Activated CD4-positive, alpha-beta T cell treated with anti-CD3 and anti-CD28 coated beads for 4 hours (primary cell): ENCODE results near the gene JMJD1C.
"Not testable (repeated sequence)": the region's sequence is repeated elsewhere in the genome, so short reads cannot be mapped to it uniquely, and the experiment has no call there.

Source experiments
- DNase-seq, 2 donors: peaks; one replicate each; pipeline ENCODE4 v3.0.0-alpha.2; 2020

The JMJD1C gene

DNA sequence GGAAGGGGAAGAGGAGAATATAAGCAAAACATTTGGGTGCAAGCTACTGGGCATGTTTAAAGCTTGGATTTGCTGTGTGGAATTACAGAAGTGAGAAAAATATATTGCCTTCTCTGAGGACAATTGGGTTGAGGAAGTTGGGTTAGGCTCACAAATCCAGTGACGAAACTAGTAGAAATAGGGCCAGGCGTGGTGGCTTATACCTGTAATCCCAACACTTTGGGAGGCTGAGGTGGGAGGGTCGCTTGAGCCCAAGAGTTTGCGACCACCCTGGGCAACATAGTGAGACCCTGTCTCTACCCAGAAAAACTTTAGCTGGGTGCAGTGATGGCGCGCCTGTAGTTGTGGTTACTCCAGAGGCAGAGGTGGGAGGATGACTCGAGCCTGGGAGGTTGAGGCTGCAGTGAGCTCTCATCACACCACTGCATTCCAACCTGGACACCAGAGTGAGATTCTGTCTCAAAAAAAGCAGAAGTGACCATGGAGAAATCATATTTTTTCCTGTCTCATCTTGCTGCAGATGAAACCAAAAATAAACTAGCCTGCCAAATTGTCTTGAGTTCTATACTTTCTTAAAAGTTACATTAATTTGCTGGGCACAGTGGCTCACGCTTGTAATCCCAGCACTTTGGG is 310.3 kb downstream of the JMJD1C start:
- DNase-seq, result no peak

DNA sequence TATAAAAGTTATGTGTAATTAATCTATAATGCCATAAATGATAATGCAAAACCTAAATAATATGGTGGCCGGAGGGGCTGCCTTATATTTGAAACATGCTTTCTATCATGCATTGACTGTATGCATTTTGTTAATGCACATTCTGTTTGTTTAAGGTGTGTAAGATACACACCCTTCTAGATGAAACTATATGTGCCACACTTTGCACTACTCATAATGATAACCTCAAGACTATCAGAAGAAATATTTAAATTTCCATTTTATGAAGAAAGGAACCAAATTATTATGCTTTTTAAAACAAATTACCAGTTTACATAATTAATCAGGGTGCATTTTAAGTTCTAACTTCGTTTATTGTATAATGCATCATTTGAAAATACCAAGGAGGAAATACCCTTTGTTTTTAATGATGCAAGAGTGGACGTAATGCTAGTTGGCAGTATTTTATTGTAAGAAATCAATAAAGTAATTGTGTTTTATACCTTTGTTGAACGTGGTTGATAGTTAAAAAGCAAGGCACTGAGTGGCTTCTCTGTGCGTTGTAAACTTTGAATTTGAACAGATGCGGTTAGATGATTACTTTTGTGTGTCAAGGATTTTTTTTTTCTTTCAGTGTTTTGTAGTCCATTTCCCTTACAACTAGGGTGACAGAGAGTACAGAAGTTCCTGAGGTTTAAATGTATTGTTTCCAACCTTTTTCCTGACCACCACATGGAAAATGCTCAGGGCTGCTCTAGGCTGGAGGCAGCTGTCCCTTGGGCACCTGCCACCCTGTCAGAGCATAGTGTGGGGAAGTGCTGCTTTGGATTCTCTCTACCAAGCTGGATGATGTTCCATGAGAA is 311.0 kb downstream of the JMJD1C start:
- DNase-seq, result no peak

DNA sequence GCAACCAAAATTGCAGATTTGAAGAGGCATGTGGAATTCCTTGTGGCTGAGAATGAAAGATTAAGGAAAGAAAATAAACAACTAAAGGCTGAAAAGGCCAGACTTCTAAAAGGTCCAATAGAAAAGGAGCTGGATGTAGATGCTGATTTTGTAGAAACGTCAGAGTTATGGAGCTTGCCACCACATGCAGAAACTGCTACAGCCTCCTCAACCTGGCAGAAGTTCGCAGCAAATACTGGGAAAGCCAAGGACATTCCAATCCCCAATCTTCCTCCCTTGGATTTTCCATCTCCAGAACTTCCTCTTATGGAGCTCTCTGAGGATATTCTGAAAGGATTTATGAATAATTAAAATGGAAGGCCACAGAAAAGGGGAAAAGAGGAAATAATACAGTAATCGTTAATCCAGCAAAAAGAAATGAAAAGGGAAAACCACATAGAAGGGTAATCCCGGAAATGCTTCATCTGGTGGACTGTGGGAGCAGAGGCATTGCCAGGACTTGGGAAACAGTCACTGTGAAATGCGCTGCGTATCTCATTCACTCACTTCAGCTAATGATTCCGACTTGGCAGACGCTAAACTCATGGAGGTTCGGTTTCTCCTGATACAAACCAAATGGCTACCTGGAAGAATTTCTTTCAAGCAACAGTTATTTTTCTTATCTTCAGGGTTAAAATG is 311.8 kb downstream of the JMJD1C start:
- DNase-seq, result not testable (repeated sequence)

DNA sequence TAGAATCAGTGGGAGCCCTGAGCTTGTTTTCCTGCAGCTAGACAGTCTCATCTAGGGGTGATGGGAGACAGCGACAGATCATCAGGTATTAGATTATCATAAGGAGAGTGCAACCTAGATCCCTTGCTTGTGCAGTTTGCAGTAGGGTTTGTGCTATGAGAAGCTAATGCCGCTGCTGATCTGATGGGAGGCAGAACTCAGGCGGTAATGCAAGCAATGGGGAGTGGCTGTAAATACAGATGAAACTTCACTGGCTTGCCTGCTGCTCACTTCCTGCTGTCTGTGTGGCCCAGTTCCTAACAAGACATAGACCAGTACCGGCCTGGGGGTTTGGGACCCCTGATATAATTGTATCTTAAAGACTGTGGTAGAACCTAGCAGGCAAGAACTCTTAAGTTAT is 315.0 kb downstream of the JMJD1C start:
- DNase-seq, result no peak

DNA sequence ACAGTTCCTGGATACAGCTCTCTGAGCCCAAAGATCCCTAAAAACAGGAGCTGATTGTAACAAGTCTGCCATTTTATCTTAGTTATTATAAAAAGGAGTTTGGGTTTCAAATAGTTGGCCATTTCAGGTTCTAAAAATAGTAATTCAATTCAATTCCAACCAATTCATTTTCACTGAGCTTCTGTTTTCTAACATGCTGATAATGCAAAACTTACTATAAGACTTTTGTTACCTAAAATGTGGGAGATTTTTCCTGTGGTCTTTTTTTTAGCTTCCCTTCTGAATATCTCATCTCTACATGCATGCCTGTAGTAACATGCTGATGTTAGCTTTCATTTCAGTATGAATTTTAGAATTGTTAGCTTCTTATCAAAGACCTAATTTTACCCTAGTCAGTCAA is 319.3 kb downstream of the JMJD1C start:
- DNase-seq, result no peak

DNA sequence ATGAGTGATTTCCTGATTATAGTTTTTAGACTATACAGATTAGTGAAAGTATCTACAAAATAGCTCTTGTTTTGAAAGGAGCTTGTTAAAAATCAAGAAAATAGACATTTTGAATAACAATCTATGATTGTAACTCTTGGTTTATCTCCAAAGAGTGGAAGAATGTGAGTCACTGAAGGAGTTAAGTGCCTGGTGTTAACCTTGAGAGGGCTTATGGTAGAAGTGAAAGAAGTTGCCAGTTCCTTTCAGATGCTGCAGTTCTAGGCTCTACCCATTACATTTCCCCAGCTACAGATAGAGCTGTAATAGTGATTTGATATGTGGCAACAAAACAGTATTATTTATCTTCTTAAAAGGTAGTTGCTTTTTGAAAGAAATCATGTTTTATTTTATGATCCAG is 320.0 kb downstream of the JMJD1C start:
- no peak for DNase-seq

DNA sequence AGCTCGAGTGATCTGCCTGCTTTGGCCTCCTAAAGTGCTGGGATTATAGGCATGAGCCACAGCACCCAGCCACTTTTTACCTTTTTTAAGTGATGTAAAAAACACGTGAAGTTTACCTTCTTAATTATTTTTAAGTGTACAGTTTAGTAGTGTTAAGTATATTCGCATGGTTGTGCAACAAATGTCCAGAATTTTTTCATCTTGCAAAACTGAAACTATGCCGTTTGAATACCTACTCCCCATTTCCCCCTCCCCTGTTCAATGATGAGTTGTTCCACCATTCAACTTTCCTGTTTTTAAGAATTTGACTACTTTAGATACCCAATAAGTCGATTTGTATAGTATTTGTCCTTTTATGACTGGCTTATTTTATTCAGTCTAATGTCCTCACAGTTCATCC is 321.8 kb downstream of the JMJD1C start:
- DNase-seq, result no peak

DNA sequence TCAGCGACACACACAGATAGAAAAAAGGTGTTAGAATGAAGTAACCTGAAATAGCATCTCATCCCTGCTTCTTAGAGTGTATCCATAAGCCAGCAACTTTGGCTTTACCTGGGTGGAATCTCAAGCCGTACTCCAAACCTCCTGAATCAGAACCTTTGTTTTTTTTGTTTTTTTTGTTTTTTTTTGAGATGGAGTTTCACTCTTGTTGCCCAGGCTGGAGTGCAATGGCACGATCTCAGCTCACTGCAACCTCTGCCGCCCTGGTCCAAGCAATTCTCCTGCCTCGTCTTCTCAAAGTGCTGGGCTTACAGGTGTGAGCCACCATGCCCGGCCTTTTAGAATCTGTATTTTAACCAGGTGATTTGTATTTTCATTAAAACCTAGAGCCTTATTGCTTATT is 323.6 kb downstream of the JMJD1C start:
- no peak for DNase-seq

DNA sequence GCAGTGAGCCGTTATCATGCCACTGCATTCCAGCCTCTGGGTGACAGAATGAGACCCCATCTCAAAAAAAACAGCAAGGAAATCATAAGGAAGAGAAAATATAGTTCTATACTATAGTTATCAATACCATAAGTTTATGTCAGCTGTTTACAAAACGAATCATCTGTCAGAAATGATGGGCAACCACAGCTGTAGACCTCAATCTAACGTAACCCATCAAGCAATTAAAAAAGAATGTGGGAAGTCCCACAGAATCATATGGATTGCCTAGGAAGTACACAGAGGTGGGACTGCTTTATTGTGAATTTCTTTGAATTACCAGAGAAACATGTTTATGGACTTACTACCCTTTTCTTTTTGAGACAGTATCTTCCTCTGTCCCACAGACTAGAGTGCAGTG is 325.7 kb downstream of the JMJD1C start:
- DNase-seq, result no peak

DNA sequence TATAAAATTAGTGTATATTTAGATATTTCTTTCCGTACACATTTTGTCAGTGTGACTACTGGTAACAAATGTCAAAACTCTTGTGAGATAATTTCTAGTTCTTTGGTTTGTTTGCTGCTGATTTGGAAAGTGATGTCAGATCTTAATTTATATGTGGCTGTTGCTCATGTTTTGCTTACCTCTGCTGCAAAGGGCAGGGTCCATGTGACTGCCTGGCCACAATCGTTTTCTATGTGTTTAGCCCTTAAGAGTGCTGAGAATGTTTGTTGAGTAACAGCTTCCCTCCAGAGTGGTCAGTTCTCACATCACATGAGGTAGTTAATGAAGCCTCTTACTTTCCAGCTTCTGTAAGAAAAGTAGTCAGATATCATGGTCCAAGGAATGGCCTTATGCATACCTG is 328.5 kb downstream of the JMJD1C start:
- no peak for DNase-seq

DNA sequence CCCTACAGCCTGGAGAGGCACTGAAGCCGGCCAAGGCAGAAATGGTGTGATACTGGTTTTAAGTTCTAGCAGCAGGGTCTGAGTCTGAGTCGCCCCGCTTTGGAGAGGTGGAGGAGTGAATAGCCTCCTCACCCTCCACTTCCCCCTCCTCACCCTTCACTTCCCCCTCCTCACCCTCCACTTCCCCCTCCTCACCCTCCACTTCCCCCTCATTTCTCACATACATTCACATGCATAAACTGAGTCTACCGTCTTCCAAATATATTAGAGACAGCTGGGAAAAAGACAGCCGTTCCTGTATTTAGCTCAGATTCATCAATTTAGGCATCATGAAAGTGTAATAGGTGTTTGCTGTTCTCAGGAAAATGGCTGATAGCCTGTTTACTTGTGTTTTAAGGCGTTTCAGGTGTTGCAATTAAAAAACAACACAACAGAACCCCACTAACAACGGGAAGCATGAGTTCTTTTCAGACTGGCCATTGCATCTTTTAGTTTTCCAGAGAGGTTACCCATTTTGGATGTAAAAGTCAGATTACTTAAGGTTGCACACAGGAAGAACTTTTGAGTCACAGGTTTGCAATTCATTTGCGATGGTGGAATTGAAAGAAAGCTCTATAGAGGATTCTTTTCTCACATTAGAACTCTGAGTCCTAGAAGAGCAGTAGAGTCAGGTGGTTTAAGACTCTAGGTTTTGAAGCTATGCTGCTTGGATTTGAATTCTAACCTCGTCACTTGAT is 331.8 kb downstream of the JMJD1C start:
- DNase-seq, result no peak

DNA sequence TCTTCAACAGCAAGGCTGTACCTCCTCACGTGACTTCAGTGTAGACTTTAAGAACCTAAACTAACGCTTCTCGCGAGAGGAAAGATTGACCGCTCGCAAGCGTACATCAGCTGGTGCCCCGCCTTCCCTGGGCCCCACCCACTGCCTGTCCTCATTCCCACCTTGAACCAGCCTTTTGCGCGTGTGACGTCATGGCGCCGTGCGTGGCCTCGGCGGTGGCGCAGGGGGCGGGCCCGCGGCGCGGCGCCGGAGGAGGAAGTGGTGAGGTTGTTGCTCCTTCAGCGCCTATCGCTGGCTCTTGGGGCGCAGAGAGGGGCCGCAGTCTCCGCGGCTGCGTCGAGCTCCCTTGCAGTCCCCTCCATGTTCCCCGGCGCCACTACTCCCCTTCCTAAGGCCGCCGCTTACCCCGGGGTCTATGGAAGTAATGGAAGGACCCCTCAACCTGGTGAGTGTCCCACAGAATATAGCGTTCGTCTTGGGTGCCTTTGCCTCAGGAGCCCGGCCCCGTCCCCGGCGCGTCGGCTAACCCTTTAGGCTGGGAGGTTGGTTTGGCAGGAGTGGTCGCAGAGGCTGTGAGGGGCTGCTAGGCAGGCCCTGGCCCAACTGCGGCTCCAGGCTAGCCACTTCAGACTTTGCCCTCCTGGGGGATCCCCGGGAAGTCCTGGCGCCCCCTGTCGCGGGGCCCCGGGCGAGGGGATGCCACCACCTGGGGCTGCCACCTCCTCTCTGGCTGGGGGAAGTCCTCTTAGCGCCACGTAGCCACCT is 332.5 kb downstream of the JMJD1C start, which contains the start of gene NRBF2:
TSS of gene NRBF2 (plus strand) at position 273 of the 765 bp plus-strand sequence. CDS start at position 416, 143 bp downstream.
- DNase-seq, result peak; percentile 96

DNA sequence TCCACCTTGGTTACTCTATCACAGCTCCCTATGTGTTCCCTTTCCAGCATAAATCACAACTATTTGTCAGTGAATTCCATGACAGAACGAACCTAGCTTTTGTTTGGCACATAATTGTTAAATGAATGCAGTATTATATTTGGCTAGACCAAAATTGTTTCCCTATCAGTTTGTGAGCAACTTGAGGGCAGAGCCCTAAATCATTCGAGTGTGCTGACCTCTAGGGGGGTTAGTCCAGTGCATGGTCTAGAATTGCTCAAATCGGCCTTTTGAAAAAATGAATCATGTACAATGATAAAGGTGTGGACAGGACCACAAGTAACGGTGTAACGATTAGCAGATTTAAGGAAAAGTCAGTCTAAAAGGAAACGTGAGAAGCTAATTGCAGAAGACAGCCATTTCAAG is 333.1 kb downstream of the JMJD1C start:
- DNase-seq, result no peak

DNA sequence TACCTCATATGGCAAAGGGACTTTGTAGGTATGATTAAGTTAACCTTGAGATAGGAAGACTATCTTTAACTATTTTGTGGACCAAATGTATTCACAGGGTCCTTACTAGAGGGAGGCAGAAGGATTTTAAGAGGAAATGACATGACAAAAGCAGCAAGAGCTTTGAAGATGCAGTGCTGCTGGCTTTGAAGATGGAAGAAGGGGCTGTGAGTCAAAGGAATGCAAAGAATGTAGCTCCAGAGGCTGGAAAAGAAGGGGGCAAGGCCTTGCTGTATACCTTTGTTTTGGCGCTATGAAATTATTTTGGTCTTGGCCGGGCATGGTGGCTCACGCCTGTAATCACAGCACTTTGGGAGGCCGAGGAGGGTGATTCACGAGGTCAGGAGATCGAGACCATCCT is 335.9 kb downstream of the JMJD1C start:
- no peak for DNase-seq

DNA sequence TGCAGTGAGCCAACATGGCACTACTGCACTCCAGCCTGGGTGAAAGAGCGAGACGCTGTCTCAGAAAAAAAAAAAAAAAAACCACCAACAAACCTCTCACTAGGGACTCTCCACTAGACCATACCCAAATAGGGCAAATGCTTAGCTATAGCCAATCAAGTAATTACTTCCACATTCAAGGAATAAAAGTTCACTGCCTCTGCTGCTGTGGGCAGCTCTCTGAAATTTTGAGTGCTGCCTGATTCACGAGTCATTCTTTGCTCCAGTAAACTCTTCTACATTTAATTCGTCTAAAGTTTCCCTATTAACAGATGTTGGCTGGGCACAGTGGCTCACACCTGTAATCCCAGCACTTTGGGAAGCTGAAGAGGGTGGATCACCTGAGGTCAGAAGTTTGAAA is 337.3 kb downstream of the JMJD1C start:
- DNase-seq, result no peak

DNA sequence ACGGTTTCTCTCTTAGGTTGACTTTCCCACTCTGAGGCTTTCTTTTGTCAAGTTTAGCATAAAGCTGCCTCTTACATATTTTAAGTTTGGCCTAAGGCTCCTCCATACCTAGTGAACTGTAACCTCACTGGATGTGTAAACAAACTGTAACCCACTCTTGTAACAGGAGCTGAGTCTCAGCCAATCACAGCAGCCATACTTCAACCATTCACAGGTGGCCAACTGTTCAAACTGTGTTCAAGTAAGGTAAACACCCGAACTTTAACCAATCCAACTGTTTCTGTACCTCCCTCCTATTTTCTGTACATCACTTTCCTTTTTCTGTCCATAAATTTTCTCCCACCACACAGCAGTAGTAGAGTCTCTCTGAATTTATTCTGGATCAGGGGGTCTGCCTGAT is 340.3 kb downstream of the JMJD1C start:
- DNase-seq, result no peak

DNA sequence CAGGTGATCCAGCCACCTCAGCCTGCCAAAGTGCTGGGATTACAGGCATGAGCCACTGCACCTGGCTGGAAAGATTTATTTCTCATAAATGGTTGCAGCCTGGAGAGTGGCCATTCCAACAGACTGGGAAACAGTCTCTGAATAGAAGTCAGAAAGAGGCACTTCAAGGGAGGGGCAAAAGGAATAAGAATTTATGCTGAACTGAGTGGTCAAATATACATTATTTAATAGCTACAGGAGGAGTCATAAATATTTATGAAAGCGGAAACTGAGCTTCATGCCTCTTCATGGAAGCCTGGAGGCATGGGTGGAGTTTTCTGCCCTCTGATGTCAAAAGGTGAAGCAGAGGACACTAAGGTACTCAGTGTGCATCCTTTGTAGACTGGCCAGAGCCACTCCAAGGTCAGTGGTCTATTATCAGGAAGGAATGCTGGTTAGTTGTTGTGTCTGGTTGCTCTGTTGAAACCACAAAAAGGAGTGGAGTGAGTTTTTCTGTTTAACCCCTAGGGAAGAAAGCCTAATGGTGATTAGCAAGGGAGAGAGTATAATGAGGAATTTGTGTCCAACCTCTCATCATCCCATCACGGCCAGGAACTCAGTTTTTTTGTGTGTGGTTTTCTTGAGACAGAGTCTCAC is 341.9 kb downstream of the JMJD1C start:
- no peak for DNase-seq

DNA sequence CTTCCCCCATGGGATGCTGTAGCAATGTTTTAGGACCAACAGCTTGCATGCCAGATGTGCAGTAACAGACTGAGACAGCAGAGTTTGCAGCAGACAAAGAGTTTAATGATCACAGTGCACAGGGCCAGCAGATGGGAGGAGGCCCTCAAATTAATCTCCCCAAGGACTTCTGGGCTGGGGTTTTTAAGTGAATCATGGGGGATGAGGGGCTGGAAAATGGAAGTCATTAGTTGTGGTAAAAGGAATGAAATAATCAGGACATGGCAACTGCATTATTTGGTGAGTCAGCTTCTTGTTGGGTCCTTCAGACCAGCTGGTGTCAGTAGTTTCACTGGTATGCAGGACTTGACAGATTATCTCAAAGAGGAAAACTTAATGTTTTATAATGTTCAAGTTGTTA is 345.2 kb downstream of the JMJD1C start:
- DNase-seq, result no peak

DNA sequence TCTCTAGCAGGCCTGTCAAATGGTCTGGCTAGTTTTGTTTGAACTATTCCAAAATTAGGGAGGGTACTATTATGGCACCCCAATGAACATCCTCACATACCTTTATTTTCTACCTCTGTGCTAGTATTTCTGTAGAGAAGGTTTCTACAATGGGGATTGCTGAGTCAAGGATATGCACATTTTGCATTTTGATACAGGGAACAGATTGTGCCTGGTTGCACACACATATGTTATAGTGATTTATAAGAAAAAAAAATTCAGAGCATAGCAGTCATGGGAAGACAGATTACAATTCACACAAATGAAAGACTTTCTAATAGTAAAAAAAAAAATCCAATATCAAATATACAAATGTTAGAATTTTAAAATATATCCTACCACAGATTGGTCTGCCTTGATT is 346.7 kb downstream of the JMJD1C start:
- DNase-seq, result no peak
